Mesothelial cell of epicardium (in vitro differentiated cells): ENCODE results near the gene NOS1AP. TPM values are rescaled to one million over a fixed set of nuclear protein-coding genes. Genes with fewer than 3 reads are reported as not detected.

Experiments used
- DNase-seq, 2 experiments: peaks; one replicate each; pipeline ENCODE4 v3.0.0; 2021; ENCODE audit warnings: low spot score in 2 of 2; ENCODE audit not compliant: unreplicated experiment in 2 of 2
- H3K27ac Mint-ChIP-seq: 2 replicates; pipeline ENCODE4 v1.8.0; 2021; ENCODE audit warnings: mixed read lengths
- H3K27me3 Mint-ChIP-seq: 2 replicates; pipeline ENCODE4 v1.8.0; 2021; ENCODE audit warnings: low read depth, mixed read lengths
- H3K36me3 Mint-ChIP-seq: 2 replicates; pipeline ENCODE4 v1.8.0; 2021; ENCODE audit warnings: mixed read lengths
- H3K4me1 Mint-ChIP-seq: 2 replicates; pipeline ENCODE4 v1.8.0; 2021; ENCODE audit warnings: mixed read lengths
- H3K4me3 Mint-ChIP-seq: 2 replicates; pipeline ENCODE4 v1.8.0; 2021; ENCODE audit warnings: mild to moderate bottlenecking, moderate library complexity, mixed read lengths
- H3K9me3 Mint-ChIP-seq: 2 replicates; pipeline ENCODE4 v1.8.0; 2021; ENCODE audit warnings: mixed read lengths
- CTCF ChIP-seq: fragments of 200-600 bp; sonication (generic); IDR thresholded peaks from one replicate; pipeline ENCODE4 v1.5.0; 2021; ENCODE audit warnings: antibody characterized with exemption; ENCODE audit not compliant: unreplicated experiment
- total RNA-seq: library from RNA; stranded (reverse); gene quantifications from 3 replicates; pipeline ENCODE4 v1.2.1, GENCODE V29; 2021

NOS1AP gene
- total RNA-seq, 1 donor from 2014 or later: 4.4 TPM

GRCh38 chr1:162303004-162303344 lies 233.5 kb downstream of the NOS1AP start:
- DNase-seq: no peak

GRCh38 chr1:162304736-162305135 lies 235.2 kb downstream of the NOS1AP start:
- Mint-ChIP-seq H3K4me3 (no peak overlapping the region), H3K27me3 (no peaks in the 10 kb centered on the region), H3K4me1 (no peaks in the 10 kb centered on the region), H3K36me3 (no peaks in the 10 kb centered on the region), H3K9me3 (peaks cover 9% of the 10 kb centered on the region), H3K27ac (no peak overlapping the region)
- DNase-seq: no peak
- TF ChIP-seq CTCF: no peak

More at GRCh38 chr1:162303004-162303344, 233.5 kb downstream of the NOS1AP start:
- TF ChIP-seq CTCF: no peak
- H3K9me3 Mint-ChIP-seq: peaks cover 5% of the 10 kb centered on the region
- H3K36me3 Mint-ChIP-seq: no peaks in the 10 kb centered on the region
- H3K4me3 Mint-ChIP-seq: no peak overlapping the region
- H3K27ac Mint-ChIP-seq: no peak overlapping the region
- no peaks in the 10 kb centered on the region for H3K4me1 Mint-ChIP-seq
- H3K27me3 Mint-ChIP-seq: no peaks in the 10 kb centered on the region

- peaks cover 9% of the 10 kb centered on the region for H3K9me3 Mint-ChIP-seq
- no peaks in the 10 kb centered on the region for H3K4me1 Mint-ChIP-seq
- no peak for TF ChIP-seq CTCF
- H3K27ac Mint-ChIP-seq: no peak overlapping the region
- H3K36me3 Mint-ChIP-seq: no peaks in the 10 kb centered on the region
- DNase-seq: no peak
- H3K27me3 Mint-ChIP-seq: no peaks in the 10 kb centered on the region
- no peak overlapping the region for H3K4me3 Mint-ChIP-seq
These were observed 236.5 kb downstream of the NOS1AP start for GRCh38 chr1:162305969-162306368.

- no peak overlapping the region for H3K27ac Mint-ChIP-seq
- TF ChIP-seq CTCF: no peak
- peaks cover 9% of the 10 kb centered on the region for H3K9me3 Mint-ChIP-seq
- H3K36me3 Mint-ChIP-seq: no peaks in the 10 kb centered on the region
- H3K4me1 Mint-ChIP-seq: no peaks in the 10 kb centered on the region
- H3K4me3 Mint-ChIP-seq: no peak overlapping the region
- DNase-seq: no peak
- H3K27me3 Mint-ChIP-seq: no peaks in the 10 kb centered on the region
These were observed 240.8 kb downstream of the NOS1AP start for GRCh38 chr1:162310337-162310736.

- no peaks in the 10 kb centered on the region for H3K27me3 Mint-ChIP-seq
- H3K9me3 Mint-ChIP-seq: no peaks in the 10 kb centered on the region
- H3K4me1 Mint-ChIP-seq: no peaks in the 10 kb centered on the region
- H3K4me3 Mint-ChIP-seq: no peak overlapping the region
- no peak for DNase-seq
- H3K36me3 Mint-ChIP-seq: no peaks in the 10 kb centered on the region
- no peak overlapping the region for H3K27ac Mint-ChIP-seq
- TF ChIP-seq CTCF: no peak
These were observed 244.7 kb downstream of the NOS1AP start for GRCh38 chr1:162314206-162314605.

- Mint-ChIP-seq H3K4me3 (no peak overlapping the region), H3K36me3 (no peaks in the 10 kb centered on the region), H3K9me3 (no peaks in the 10 kb centered on the region), H3K27ac (no peak overlapping the region), H3K4me1 (peaks cover 5% of the 10 kb centered on the region), H3K27me3 (no peaks in the 10 kb centered on the region)
- no peak for TF ChIP-seq CTCF
- no peak for DNase-seq
These were observed 246.2 kb downstream of the NOS1AP start for GRCh38 chr1:162315673-162316072.
